DMS53 treated with DMSO at 0.1 percent for 48 hours (cell line): ENCODE results near the gene ESRRA.

Experiments used
- DNase-seq: peaks from one replicate; lab custom pipeline; 2025; ENCODE audit not compliant: unreplicated experiment; lab: John Stamatoyannopoulos, UW

ESRRA gene

GRCh38 chr11:64364435-64364834 is 59.1 kb downstream of the ESRRA start:
- DNase-seq, result no peak

- no peak for DNase-seq
These were observed 59.6 kb downstream of the ESRRA start for GRCh38 chr11:64364911-64365310.
